Activated T-cell treated with anti-CD3 and anti-CD28 coated beads, Interleukin-2, amount 50 U/mL, for 24 hours (primary cell): Measurements from ENCODE around the gene PDE4B.

Source experiments
- DNase-seq: peaks from one replicate; pipeline ENCODE4 v3.0.0-alpha.2; 2020
- H3K27ac Mint-ChIP-seq: 2 replicates; pipeline ENCODE4 v1.8.0; 2020; ENCODE audit warnings: mild to moderate bottlenecking, mixed read lengths
- H3K27me3 Mint-ChIP-seq: 2 replicates; pipeline ENCODE4 v1.8.0; 2020; ENCODE audit warnings: mixed read lengths
- H3K36me3 Mint-ChIP-seq: 2 replicates; pipeline ENCODE4 v1.8.0; 2020; ENCODE audit warnings: low read depth, mixed read lengths
- H3K4me1 Mint-ChIP-seq: 2 replicates; pipeline ENCODE4 v1.8.0; 2020; ENCODE audit warnings: low read depth, mixed read lengths
- H3K4me3 Mint-ChIP-seq: 2 replicates; pipeline ENCODE4 v1.8.0; 2020; ENCODE audit warnings: mild to moderate bottlenecking, moderate library complexity, mixed read lengths
- H3K9me3 Mint-ChIP-seq: 2 replicates; pipeline ENCODE4 v1.8.0; 2020; ENCODE audit warnings: mixed read lengths

Gene PDE4B

GRCh38 chr1:65939636-65940035 lies 146.9 kb downstream of the PDE4B start:
- Mint-ChIP-seq H3K9me3 (no peaks in the 10 kb centered on the region), H3K27me3 (peaks cover 12% of the 10 kb centered on the region), H3K27ac (no peak overlapping the region), H3K36me3 (no peaks in the 10 kb centered on the region), H3K4me1 (no peaks in the 10 kb centered on the region), H3K4me3 (no peak overlapping the region)
- DNase-seq, result no peak

GRCh38 chr1:65940126-65940525 lies 147.4 kb downstream of the PDE4B start:
- H3K27me3 Mint-ChIP-seq, result peaks cover 12% of the 10 kb centered on the region
- no peaks in the 10 kb centered on the region for H3K4me1 Mint-ChIP-seq
- no peaks in the 10 kb centered on the region for H3K36me3 Mint-ChIP-seq
- no peak overlapping the region for H3K4me3 Mint-ChIP-seq
- no peak overlapping the region for H3K27ac Mint-ChIP-seq
- no peaks in the 10 kb centered on the region for H3K9me3 Mint-ChIP-seq
- DNase-seq, result no peak

GRCh38 chr1:65942476-65942875 lies 149.8 kb downstream of the PDE4B start:
- Mint-ChIP-seq H3K36me3 (no peaks in the 10 kb centered on the region), H3K9me3 (no peaks in the 10 kb centered on the region), H3K27ac (no peak overlapping the region), H3K27me3 (peaks cover 12% of the 10 kb centered on the region), H3K4me3 (no peak overlapping the region), H3K4me1 (no peaks in the 10 kb centered on the region)
- no peak for DNase-seq

- DNase-seq, result no peak
- Mint-ChIP-seq H3K4me3 (no peak overlapping the region), H3K4me1 (no peaks in the 10 kb centered on the region), H3K27ac (no peak overlapping the region), H3K9me3 (no peaks in the 10 kb centered on the region), H3K36me3 (no peaks in the 10 kb centered on the region), H3K27me3 (peaks cover 15% of the 10 kb centered on the region)
Observed at GRCh38 chr1:65946376-65946775, 153.7 kb downstream of the PDE4B start.

GRCh38 chr1:65946960-65947359 lies 154.3 kb downstream of the PDE4B start:
- peaks cover 2% of the 10 kb centered on the region for H3K4me1 Mint-ChIP-seq
- no peak overlapping the region for H3K27ac Mint-ChIP-seq
- peaks cover 15% of the 10 kb centered on the region for H3K27me3 Mint-ChIP-seq
- no peak overlapping the region for H3K4me3 Mint-ChIP-seq
- no peaks in the 10 kb centered on the region for H3K36me3 Mint-ChIP-seq
- DNase-seq, result no peak
- H3K9me3 Mint-ChIP-seq, result no peaks in the 10 kb centered on the region

GRCh38 chr1:65948609-65949229 lies 156.0 kb downstream of the PDE4B start:
- no peak for DNase-seq
- peaks cover 10% of the 10 kb centered on the region for H3K27me3 Mint-ChIP-seq
- no peak overlapping the region for H3K4me3 Mint-ChIP-seq
- no peak overlapping the region for H3K27ac Mint-ChIP-seq
- peaks cover 14% of the 10 kb centered on the region for H3K4me1 Mint-ChIP-seq
- H3K36me3 Mint-ChIP-seq, result no peaks in the 10 kb centered on the region
- H3K9me3 Mint-ChIP-seq, result no peaks in the 10 kb centered on the region

- DNase-seq, result no peak
- Mint-ChIP-seq H3K27ac (no peak overlapping the region), H3K9me3 (no peaks in the 10 kb centered on the region), H3K36me3 (no peaks in the 10 kb centered on the region), H3K27me3 (peaks cover 5% of the 10 kb centered on the region), H3K4me3 (no peak overlapping the region), H3K4me1 (peaks cover 14% of the 10 kb centered on the region)
Observed at GRCh38 chr1:65949230-65949626, 156.5 kb downstream of the PDE4B start.

GRCh38 chr1:65949933-65950332 lies 157.2 kb downstream of the PDE4B start:
- no peak overlapping the region for H3K4me3 Mint-ChIP-seq

GRCh38 chr1:65952696-65953095 lies 160.0 kb downstream of the PDE4B start:
- H3K4me1 Mint-ChIP-seq, result peaks cover 14% of the 10 kb centered on the region

More at GRCh38 chr1:65949933-65950332, 157.2 kb downstream of the PDE4B start:
- peaks cover 2% of the 10 kb centered on the region for H3K27me3 Mint-ChIP-seq
- no peak for DNase-seq
- H3K9me3 Mint-ChIP-seq, result no peaks in the 10 kb centered on the region
- H3K4me1 Mint-ChIP-seq, result peaks cover 14% of the 10 kb centered on the region
- no peak overlapping the region for H3K27ac Mint-ChIP-seq
- H3K36me3 Mint-ChIP-seq, result no peaks in the 10 kb centered on the region

GRCh38 chr1:65953170-65953569 lies 160.5 kb downstream of the PDE4B start:
- no peak overlapping the region for H3K4me3 Mint-ChIP-seq
- H3K27ac Mint-ChIP-seq, result peak overlapping the region; percentile 53
- peaks cover 2% of the 10 kb centered on the region for H3K27me3 Mint-ChIP-seq
- no peaks in the 10 kb centered on the region for H3K36me3 Mint-ChIP-seq
- H3K4me1 Mint-ChIP-seq, result peaks cover 14% of the 10 kb centered on the region
- DNase-seq, result no peak
- H3K9me3 Mint-ChIP-seq, result no peaks in the 10 kb centered on the region

More at GRCh38 chr1:65952696-65953095, 160.0 kb downstream of the PDE4B start:
- no peak for DNase-seq
- Mint-ChIP-seq H3K9me3 (no peaks in the 10 kb centered on the region), H3K4me3 (no peak overlapping the region), H3K36me3 (no peaks in the 10 kb centered on the region), H3K27ac (peak overlapping the region; percentile 53), H3K27me3 (peaks cover 2% of the 10 kb centered on the region)

GRCh38 chr1:65955071-65955470 lies 162.4 kb downstream of the PDE4B start:
- Mint-ChIP-seq H3K4me1 (peaks cover 14% of the 10 kb centered on the region), H3K36me3 (no peaks in the 10 kb centered on the region), H3K27me3 (peaks cover 2% of the 10 kb centered on the region), H3K9me3 (no peaks in the 10 kb centered on the region), H3K4me3 (no peak overlapping the region), H3K27ac (no peak overlapping the region)
- DNase-seq, result no peak

GRCh38 chr1:65955503-65955902 lies 162.8 kb downstream of the PDE4B start:
- Mint-ChIP-seq H3K9me3 (no peaks in the 10 kb centered on the region), H3K27ac (no peak overlapping the region), H3K4me3 (no peak overlapping the region), H3K36me3 (no peaks in the 10 kb centered on the region), H3K27me3 (no peaks in the 10 kb centered on the region), H3K4me1 (peaks cover 14% of the 10 kb centered on the region)
- DNase-seq, result no peak

- H3K27ac Mint-ChIP-seq, result no peak overlapping the region
- no peaks in the 10 kb centered on the region for H3K9me3 Mint-ChIP-seq
- no peaks in the 10 kb centered on the region for H3K27me3 Mint-ChIP-seq
- H3K36me3 Mint-ChIP-seq, result no peaks in the 10 kb centered on the region
- DNase-seq, result no peak
- peaks cover 1% of the 10 kb centered on the region for H3K4me1 Mint-ChIP-seq
- no peak overlapping the region for H3K4me3 Mint-ChIP-seq
Observed at GRCh38 chr1:65958561-65959350, 166.1 kb downstream of the PDE4B start.

GRCh38 chr1:65959896-65960567 lies 167.3 kb downstream of the PDE4B start:
- no peaks in the 10 kb centered on the region for H3K27me3 Mint-ChIP-seq
- peaks cover 1% of the 10 kb centered on the region for H3K4me1 Mint-ChIP-seq
- H3K27ac Mint-ChIP-seq, result no peak overlapping the region
- H3K36me3 Mint-ChIP-seq, result no peaks in the 10 kb centered on the region
- no peak for DNase-seq
- H3K9me3 Mint-ChIP-seq, result no peaks in the 10 kb centered on the region
- H3K4me3 Mint-ChIP-seq, result no peak overlapping the region
